Type B pancreatic cell (in vitro differentiated cells): ENCODE results near the gene DMXL2. TPM values are rescaled to one million over a fixed set of nuclear protein-coding genes. Genes with fewer than 3 reads are reported as not detected.

ENCODE experiments used
- DNase-seq: peaks from one replicate; pipeline ENCODE4 v3.0.0; 2021; ENCODE audit warnings: mixed read lengths; ENCODE audit not compliant: unreplicated experiment; ENCODE audit errors: extremely low spot score
- H3K27ac Mint-ChIP-seq: 2 replicates; pipeline ENCODE4 v1.8.0; 2021; ENCODE audit warnings: mild to moderate bottlenecking, mixed read lengths
- H3K27me3 Mint-ChIP-seq: 2 replicates; pipeline ENCODE4 v1.8.0; 2021; ENCODE audit warnings: mixed read lengths
- H3K36me3 Mint-ChIP-seq: 2 replicates; pipeline ENCODE4 v1.8.0; 2021; ENCODE audit warnings: mixed read lengths
- H3K4me1 Mint-ChIP-seq: one replicate; pipeline ENCODE4 v1.8.0; 2021; ENCODE audit warnings: mixed read lengths; ENCODE audit not compliant: unreplicated experiment
- H3K4me3 Mint-ChIP-seq: 2 replicates; pipeline ENCODE4 v1.8.0; 2021; ENCODE audit warnings: mild to moderate bottlenecking, mixed read lengths
- H3K9me3 Mint-ChIP-seq: 2 replicates; pipeline ENCODE4 v1.8.0; 2021; ENCODE audit warnings: mixed read lengths
- total RNA-seq: library from RNA; stranded (reverse); gene quantifications from 2 replicates; pipeline ENCODE4 v1.2.1, GENCODE V29; 2021; ENCODE audit warnings: low replicate concordance
- TF ChIP-seq, protein P1 (sequence below): fragments of 200-600 bp; sonication (generic); conservative IDR thresholded peaks from 2 replicates; pipeline ENCODE4 v1.5.0; 2021; ENCODE audit warnings: antibody characterized with exemption, mild to moderate bottlenecking

Gene DMXL2
- total RNA-seq, 1 donor from 2014 or later, result 34.3 TPM

DNA sequence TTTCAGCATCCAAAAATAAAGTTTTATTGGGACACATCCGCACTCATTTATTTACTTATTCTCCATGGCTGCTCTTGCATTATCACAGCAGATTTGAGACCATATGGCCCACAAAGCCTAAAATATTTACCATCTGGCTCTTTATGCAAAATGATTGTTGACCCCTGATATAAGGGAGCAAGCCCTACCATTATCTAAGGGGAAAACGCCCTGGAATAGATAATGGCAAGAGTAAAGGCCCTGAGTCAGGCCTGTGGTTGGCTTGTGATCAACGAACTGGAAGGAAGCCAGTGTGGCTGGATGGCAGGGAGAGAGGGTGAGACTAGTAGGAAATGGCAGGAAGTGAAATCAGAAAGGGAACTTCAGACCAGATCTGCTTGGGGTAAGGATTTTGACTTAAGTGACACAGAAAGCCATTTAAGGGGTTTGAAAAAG is 24.6 kb upstream of the DMXL2 start:
- Mint-ChIP-seq H3K4me3 (no peak overlapping the region), H3K4me1 (no peaks in the 10 kb centered on the region), H3K36me3 (no peaks in the 10 kb centered on the region), H3K27me3 (peaks cover 4% of the 10 kb centered on the region), H3K27ac (no peak overlapping the region), H3K9me3 (no peaks in the 10 kb centered on the region)
- TF ChIP-seq, protein P1, sequence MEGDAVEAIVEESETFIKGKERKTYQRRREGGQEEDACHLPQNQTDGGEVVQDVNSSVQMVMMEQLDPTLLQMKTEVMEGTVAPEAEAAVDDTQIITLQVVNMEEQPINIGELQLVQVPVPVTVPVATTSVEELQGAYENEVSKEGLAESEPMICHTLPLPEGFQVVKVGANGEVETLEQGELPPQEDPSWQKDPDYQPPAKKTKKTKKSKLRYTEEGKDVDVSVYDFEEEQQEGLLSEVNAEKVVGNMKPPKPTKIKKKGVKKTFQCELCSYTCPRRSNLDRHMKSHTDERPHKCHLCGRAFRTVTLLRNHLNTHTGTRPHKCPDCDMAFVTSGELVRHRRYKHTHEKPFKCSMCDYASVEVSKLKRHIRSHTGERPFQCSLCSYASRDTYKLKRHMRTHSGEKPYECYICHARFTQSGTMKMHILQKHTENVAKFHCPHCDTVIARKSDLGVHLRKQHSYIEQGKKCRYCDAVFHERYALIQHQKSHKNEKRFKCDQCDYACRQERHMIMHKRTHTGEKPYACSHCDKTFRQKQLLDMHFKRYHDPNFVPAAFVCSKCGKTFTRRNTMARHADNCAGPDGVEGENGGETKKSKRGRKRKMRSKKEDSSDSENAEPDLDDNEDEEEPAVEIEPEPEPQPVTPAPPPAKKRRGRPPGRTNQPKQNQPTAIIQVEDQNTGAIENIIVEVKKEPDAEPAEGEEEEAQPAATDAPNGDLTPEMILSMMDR, result no peak
- no peak for DNase-seq

GRCh38 chr15:51642696-51643095 is 20.1 kb upstream of the DMXL2 start:
- Mint-ChIP-seq H3K27ac (no peak overlapping the region), H3K27me3 (no peaks in the 10 kb centered on the region), H3K36me3 (no peaks in the 10 kb centered on the region), H3K4me1 (no peaks in the 10 kb centered on the region), H3K9me3 (no peaks in the 10 kb centered on the region), H3K4me3 (no peak overlapping the region)
- TF ChIP-seq, protein P1, result no peak
- no peak for DNase-seq

DNA sequence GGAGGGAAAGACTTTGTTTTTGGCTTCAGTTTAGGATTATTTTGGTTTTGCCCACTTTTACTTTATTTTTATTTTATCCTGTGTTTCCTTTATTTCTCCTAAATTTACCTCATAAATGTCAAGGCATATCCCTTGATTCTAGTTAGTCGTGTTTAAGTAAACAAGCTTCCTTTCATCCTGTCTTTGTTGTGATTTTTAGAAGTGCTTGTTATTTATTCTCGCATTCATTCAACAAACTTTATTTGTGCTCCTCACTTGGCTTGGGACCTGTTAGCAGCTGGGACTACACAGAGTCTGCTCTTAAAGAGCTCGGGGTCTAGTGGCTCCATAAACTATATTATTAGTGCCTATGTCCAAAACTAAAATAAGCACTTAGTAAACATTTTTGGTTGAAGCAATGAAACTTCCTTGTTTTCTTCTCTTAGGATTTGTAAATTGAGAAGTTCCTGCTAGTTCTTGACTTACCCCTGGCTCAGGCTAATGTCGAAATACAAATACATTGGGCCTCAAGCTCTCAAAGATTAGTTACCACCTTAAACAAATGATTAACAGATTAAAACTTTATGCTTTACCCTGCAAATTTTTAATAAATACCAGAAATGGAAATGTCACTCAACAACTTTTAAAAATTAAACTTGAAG is 19.0 kb upstream of the DMXL2 start:
- Mint-ChIP-seq H3K9me3 (no peaks in the 10 kb centered on the region), H3K27ac (no peak overlapping the region), H3K4me1 (no peaks in the 10 kb centered on the region), H3K36me3 (no peaks in the 10 kb centered on the region), H3K4me3 (no peak overlapping the region), H3K27me3 (no peaks in the 10 kb centered on the region)
- DNase-seq, result no peak
- TF ChIP-seq, protein P1, result no peak

GRCh38 chr15:51634591-51635198 is 12.1 kb upstream of the DMXL2 start:
- DNase-seq, result no peak
- Mint-ChIP-seq H3K9me3 (no peaks in the 10 kb centered on the region), H3K4me3 (no peak overlapping the region), H3K4me1 (no peaks in the 10 kb centered on the region), H3K27ac (no peak overlapping the region), H3K36me3 (no peaks in the 10 kb centered on the region), H3K27me3 (no peaks in the 10 kb centered on the region)
- TF ChIP-seq, protein P1, result no peak

- Mint-ChIP-seq H3K4me3 (no peak overlapping the region), H3K36me3 (no peaks in the 10 kb centered on the region), H3K27ac (no peak overlapping the region), H3K9me3 (no peaks in the 10 kb centered on the region), H3K27me3 (peaks cover 3% of the 10 kb centered on the region), H3K4me1 (no peaks in the 10 kb centered on the region)
- TF ChIP-seq, protein P1, result no peak
- no peak for DNase-seq
Observed at GRCh38 chr15:51629612-51630011, 7.0 kb upstream of the DMXL2 start.
